B cell (primary cell): ENCODE results near the gene RGR. TPM values are rescaled to one million over a fixed set of nuclear protein-coding genes. Genes with fewer than 3 reads are reported as not detected.

Experiments
- ATAC-seq: fragments of 200-7000 bp; cut with Tn5 transposase; one replicate; pipeline ENCODE4 v1.10.0; 2021; ENCODE audit warnings: low read depth, mild to moderate bottlenecking, moderate number of reproducible peaks, moderate library complexity
- CTCF ChIA-PET: fragments of 350-600 bp; sonication (Branson Sonifier 250); formaldehyde crosslinking; loops from one replicate; lab custom pipeline; 2021; ENCODE audit warnings: antibody characterized with exemption, inconsistent platforms; lab: Charles Lee
- POLR2A ChIA-PET: fragments of 350-600 bp; sonication (Branson Sonifier 250); formaldehyde crosslinking; loops from one replicate; lab custom pipeline; 2021; ENCODE audit warnings: antibody characterized with exemption; lab: Charles Lee
- DNase-seq: peaks from one replicate; pipeline ENCODE4 v3.0.0; 2013
- H2AFZ ChIP-seq: 2 replicates; pipeline ENCODE4 v1.6.1; 2012; ENCODE audit warnings: mild to moderate bottlenecking, low read depth, low read length; ENCODE audit not compliant: insufficient read depth, poor library complexity, severe bottlenecking
- H3K27ac ChIP-seq, 2 donors: 1 replicate in 1 of 2; 2 replicates in 1 of 2; pipeline ENCODE4 v1.5.1; 2012 to 2013; ENCODE audit warnings: low read length in 2 of 2, mild to moderate bottlenecking in 2 of 2, moderate library complexity in 1 of 2
- H3K27me3 ChIP-seq, 4 experiments: fragments of 200-600 bp in 1 of 4; sonication (generic) in 1 of 4; replicated peaks in 1 of 4; 1 replicate in 2 of 4; 2 replicates in 2 of 4; pipeline versions ENCODE4 v1.6.1 to v1.7.0; 2013 to 2016; ENCODE audit warnings: low read length in 3 of 4, mild to moderate bottlenecking in 2 of 4, mixed read lengths in 1 of 4, moderate library complexity in 1 of 4; ENCODE audit not compliant: insufficient read depth in 4 of 4, control insufficient read depth in 3 of 4; ENCODE audit errors: control extremely low read depth in 1 of 4
- H3K36me3 ChIP-seq, 2 experiments: replicated peaks in 1 of 2; 1 replicate in 1 of 2; 2 replicates in 1 of 2; pipeline versions ENCODE4 v1.6.1 to v1.7.1; 2013; ENCODE audit warnings: low read length in 1 of 2; ENCODE audit not compliant: insufficient read depth in 2 of 2, control insufficient read depth in 1 of 2; ENCODE audit errors: control extremely low read depth in 1 of 2, extremely low read depth in 1 of 2
- H3K4me1 ChIP-seq, 2 donors: fragments of 200-600 bp in 1 of 2; sonication (generic) in 1 of 2; 1 replicate in 1 of 2; 2 replicates in 1 of 2; pipeline versions ENCODE4 v1.5.1 to v1.6.1; 2013 to 2017; ENCODE audit warnings: low read length in 2 of 2; ENCODE audit not compliant: control insufficient read depth in 2 of 2, insufficient read depth in 2 of 2
- H3K4me2 ChIP-seq: replicated peaks from 2 replicates; pipeline ENCODE3; 2012; ENCODE audit warnings: mild to moderate bottlenecking, low read depth, low read length; ENCODE audit not compliant: poor library complexity, severe bottlenecking
- H3K4me3 ChIP-seq, 5 experiments: fragments of 200-600 bp in 1 of 5; sonication (generic) in 1 of 5; 1 replicate in 3 of 5; 2 replicates in 2 of 5; pipeline versions ENCODE4 v1.5.1 to v1.7.0; 2011 to 2016; ENCODE audit warnings: low read length in 4 of 5, mild to moderate bottlenecking in 4 of 5, low read depth in 2 of 5, control low read depth in 1 of 5, moderate library complexity in 1 of 5; ENCODE audit not compliant: insufficient read depth in 1 of 5; ENCODE audit errors: control extremely low read depth in 1 of 5, extremely low read depth in 1 of 5
- H3K79me2 ChIP-seq: fragments of 200-600 bp; sonication (generic); one replicate; pipeline ENCODE4 v1.6.0; 2016; ENCODE audit warnings: low read length; ENCODE audit not compliant: control insufficient read depth, insufficient read depth
- H3K9ac ChIP-seq: fragments of 200-600 bp; sonication (generic); 2 replicates; pipeline ENCODE4 v1.6.1; 2017; ENCODE audit warnings: mild to moderate bottlenecking, low read length, moderate library complexity
- H3K9me3 ChIP-seq, 3 donors: one replicate each; pipeline versions ENCODE4 v1.6.1 to v1.7.1; 2013; ENCODE audit warnings: low read length in 2 of 3; ENCODE audit not compliant: control insufficient read depth in 2 of 3, insufficient read depth in 1 of 3; ENCODE audit errors: control extremely low read depth in 1 of 3
- H4K20me1 ChIP-seq: 2 replicates; pipeline ENCODE4 v1.6.0; 2012; ENCODE audit warnings: mild to moderate bottlenecking, low read length; ENCODE audit not compliant: insufficient read depth, control insufficient read depth, poor library complexity, severe bottlenecking
- H3K27ac Mint-ChIP-seq: one replicate; pipeline ENCODE4 v1.8.0; 2021; ENCODE audit warnings: mixed read lengths
- H3K27me3 Mint-ChIP-seq: one replicate; pipeline ENCODE4 v1.8.0; 2021; ENCODE audit warnings: mixed read lengths
- H3K4me1 Mint-ChIP-seq: one replicate; pipeline ENCODE4 v1.8.0; 2021; ENCODE audit warnings: mixed read lengths
- H3K4me3 Mint-ChIP-seq: one replicate; pipeline ENCODE4 v1.8.0; 2021; ENCODE audit warnings: mixed read lengths
- H3K9me3 Mint-ChIP-seq: one replicate; pipeline ENCODE4 v1.8.0; 2022; ENCODE audit warnings: mixed read lengths; ENCODE audit not compliant: insufficient read depth
- EZH2 ChIP-seq: IDR thresholded peaks from 2 replicates; pipeline ENCODE4 v1.6.1; 2012; ENCODE audit warnings: borderline replicate concordance, low read depth, mild to moderate bottlenecking, moderate library complexity, low read length; ENCODE audit not compliant: insufficient read depth, poor library complexity, severe bottlenecking
- WGBS: methylation state at CpG from one replicate; pipeline ENCODE4 v1.1.5; 2013; ENCODE audit warnings: missing lambda C conversion rate; ENCODE audit not compliant: insufficient coverage; 5-methylcytosine and 5-hydroxymethylcytosine counted together
- intact Hi-C: fragments of 100-400 bp; cut with micrococcal nuclease; formaldehyde crosslinking; loops from one replicate; pipeline ENCODE4 v1.10.0; 2022
- polyA plus RNA-seq: library from polyadenylated mRNA; depleted of rRNA; stranded (reverse); fragments of >200 nt; gene quantifications from 2 replicates; pipeline ENCODE4 v1.2.3, GENCODE V29; 2012
- total RNA-seq, 2 donors: library from RNA; stranded (reverse); fragments of 120-200 nt in 1 of 2; gene quantifications; 1 replicate in 1 of 2; 2 replicates in 1 of 2; pipeline versions ENCODE4 v1.2.3 to v1.2.4, GENCODE V29; 2013 to 2022
- TF ChIP-seq, protein P1 (sequence below): fragments of 200-600 bp; IDR thresholded peaks from one replicate; pipeline ENCODE4 v1.8.0; 2022; ENCODE audit warnings: antibody characterized with exemption, mild to moderate bottlenecking

The RGR gene
- total and polyA plus RNA-seq, 2 donors (not counting 1 experiment from before 2014, with no cell fraction given), result not detected

DNA sequence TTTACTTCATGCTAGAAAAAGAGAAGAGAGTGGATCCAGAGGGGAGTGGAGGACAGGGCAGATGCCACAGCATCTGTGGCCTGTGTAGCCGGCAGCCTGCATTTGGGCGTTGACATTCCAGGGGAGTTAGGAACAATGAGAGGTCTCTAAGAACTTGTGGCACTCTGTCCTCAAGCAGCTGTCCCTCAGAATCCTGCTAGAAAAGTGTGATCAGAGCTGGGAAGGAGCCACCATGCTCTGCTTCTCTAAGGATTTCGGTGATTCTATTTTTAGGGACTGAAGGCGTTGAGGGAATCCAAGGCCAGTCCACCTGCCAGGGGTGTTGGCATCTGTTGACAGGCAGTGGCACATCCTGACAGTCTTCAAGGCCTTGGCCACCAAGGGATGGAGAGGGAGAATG lies 27.1 kb upstream of the RGR start:
- Histone ChIP-seq H3K4me2 (no peak overlapping the region), H3K4me1 (no peaks in the 10 kb centered on the region), H4K20me1 (no peaks in the 10 kb centered on the region), H3K9ac (no peak overlapping the region), H3K27ac (no peak overlapping the region), H3K79me2 (no peaks in the 10 kb centered on the region), H3K9me3 (peaks cover 0 to 10% (median 0%) of the 10 kb centered on the region in 3 donors), H2AFZ (no peak overlapping the region), H3K36me3 (no peaks in the 10 kb centered on the region), H3K27me3 (peaks cover 0 to 9% (median 0%) of the 10 kb centered on the region in 4 experiments), H3K4me3 (no peak overlapping the region)
- TF ChIP-seq EZH2, result no peak
- TF ChIP-seq, protein P1, sequence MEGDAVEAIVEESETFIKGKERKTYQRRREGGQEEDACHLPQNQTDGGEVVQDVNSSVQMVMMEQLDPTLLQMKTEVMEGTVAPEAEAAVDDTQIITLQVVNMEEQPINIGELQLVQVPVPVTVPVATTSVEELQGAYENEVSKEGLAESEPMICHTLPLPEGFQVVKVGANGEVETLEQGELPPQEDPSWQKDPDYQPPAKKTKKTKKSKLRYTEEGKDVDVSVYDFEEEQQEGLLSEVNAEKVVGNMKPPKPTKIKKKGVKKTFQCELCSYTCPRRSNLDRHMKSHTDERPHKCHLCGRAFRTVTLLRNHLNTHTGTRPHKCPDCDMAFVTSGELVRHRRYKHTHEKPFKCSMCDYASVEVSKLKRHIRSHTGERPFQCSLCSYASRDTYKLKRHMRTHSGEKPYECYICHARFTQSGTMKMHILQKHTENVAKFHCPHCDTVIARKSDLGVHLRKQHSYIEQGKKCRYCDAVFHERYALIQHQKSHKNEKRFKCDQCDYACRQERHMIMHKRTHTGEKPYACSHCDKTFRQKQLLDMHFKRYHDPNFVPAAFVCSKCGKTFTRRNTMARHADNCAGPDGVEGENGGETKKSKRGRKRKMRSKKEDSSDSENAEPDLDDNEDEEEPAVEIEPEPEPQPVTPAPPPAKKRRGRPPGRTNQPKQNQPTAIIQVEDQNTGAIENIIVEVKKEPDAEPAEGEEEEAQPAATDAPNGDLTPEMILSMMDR, result no peak
- ChIA-PET POLR2A (no interaction called here), CTCF (no interaction called here)
- intact Hi-C loops, result no loop called here
- no peak for DNase-seq
- Mint-ChIP-seq H3K27me3 (peaks cover 14% of the 10 kb centered on the region), H3K27ac (no peak overlapping the region), H3K9me3 (no peaks in the 10 kb centered on the region), H3K4me1 (no peaks in the 10 kb centered on the region), H3K4me3 (no peak overlapping the region)
- WGBS, result 100% methylated on average over 4 of the region's 4 CpGs
- no peak for ATAC-seq

DNA sequence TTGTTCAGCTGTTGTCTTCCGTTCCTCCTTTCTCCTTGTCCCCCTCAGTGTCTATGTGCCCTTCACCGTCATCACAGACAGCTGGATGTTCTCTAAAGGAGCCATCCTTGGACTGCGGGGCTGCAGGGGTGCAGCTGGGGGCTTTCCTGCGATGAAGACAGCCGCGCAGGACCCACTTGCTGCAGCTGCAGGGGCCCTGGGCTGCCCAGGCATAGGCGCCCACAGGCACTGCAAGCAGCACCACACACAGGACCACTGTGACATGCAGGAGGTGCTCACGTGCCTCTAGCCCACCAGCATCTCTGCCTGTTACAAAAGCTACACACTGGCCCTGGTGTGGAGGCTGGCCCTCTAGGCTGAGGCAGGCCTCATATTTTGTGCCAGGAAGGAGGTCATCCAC lies 22.9 kb upstream of the RGR start:
- intact Hi-C loops, result no loop called here
- Mint-ChIP-seq H3K4me1 (no peaks in the 10 kb centered on the region), H3K27me3 (peaks cover 21% of the 10 kb centered on the region), H3K4me3 (no peak overlapping the region), H3K27ac (no peak overlapping the region), H3K9me3 (no peaks in the 10 kb centered on the region)
- no peaks in the 10 kb centered on the region for H4K20me1 ChIP-seq
- H3K79me2 ChIP-seq, result no peaks in the 10 kb centered on the region
- H3K9me3 ChIP-seq, result peaks cover 0 to 10% (median 0%) of the 10 kb centered on the region in 3 donors
- H3K4me1 ChIP-seq, result no peaks in the 10 kb centered on the region
- H3K4me2 ChIP-seq, result no peak overlapping the region
- peaks cover 0 to 14% (median 1%) of the 10 kb centered on the region in 4 experiments for H3K27me3 ChIP-seq
- no peak overlapping the region for H2AFZ ChIP-seq
- 93% methylated on average over 8 of the region's 8 CpGs for WGBS
- ChIA-PET CTCF (no interaction called here), POLR2A (no interaction called here)
- DNase-seq (no peak), ATAC-seq (no peak)
- no peaks in the 10 kb centered on the region for H3K36me3 ChIP-seq
- no peak overlapping the region for H3K27ac ChIP-seq
- no peak for TF ChIP-seq EZH2
- TF ChIP-seq, protein P1, result no peak
- no peak overlapping the region for H3K9ac ChIP-seq
- no peak overlapping the region for H3K4me3 ChIP-seq
